ENCODE results near the gene BDKRB2.

Gene BDKRB2

DNA sequence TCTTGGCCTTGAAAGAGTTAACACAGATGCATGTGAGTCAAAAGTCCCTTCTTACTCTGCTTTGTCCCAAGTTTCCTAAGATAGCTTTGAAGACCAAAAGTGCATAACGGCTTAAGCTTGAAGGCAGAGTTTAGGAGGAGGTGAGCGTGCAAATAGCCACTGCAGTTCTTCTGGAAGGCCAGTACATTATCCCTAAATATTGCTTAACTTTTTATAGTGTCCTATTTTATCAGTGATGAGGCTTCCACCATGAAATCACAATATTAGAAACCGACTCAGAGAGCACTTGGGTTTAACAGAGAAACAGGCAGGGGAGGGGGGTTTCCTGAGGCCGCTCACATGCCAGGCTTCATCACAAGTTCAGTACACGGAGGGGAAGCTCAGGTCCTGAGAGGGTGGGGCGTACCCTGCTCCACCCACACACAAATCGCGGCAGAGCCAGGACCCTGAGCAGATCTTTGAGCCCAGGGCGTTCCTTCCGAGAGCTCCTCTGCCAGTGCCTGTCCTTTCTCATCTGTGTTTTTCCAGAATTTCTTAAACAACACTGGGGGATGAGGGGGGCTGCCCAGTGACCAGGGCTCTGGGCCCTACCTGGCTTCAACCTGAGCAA lies 26.8 kb upstream of the BDKRB2 start:
- no peak for DNase-seq

DNA sequence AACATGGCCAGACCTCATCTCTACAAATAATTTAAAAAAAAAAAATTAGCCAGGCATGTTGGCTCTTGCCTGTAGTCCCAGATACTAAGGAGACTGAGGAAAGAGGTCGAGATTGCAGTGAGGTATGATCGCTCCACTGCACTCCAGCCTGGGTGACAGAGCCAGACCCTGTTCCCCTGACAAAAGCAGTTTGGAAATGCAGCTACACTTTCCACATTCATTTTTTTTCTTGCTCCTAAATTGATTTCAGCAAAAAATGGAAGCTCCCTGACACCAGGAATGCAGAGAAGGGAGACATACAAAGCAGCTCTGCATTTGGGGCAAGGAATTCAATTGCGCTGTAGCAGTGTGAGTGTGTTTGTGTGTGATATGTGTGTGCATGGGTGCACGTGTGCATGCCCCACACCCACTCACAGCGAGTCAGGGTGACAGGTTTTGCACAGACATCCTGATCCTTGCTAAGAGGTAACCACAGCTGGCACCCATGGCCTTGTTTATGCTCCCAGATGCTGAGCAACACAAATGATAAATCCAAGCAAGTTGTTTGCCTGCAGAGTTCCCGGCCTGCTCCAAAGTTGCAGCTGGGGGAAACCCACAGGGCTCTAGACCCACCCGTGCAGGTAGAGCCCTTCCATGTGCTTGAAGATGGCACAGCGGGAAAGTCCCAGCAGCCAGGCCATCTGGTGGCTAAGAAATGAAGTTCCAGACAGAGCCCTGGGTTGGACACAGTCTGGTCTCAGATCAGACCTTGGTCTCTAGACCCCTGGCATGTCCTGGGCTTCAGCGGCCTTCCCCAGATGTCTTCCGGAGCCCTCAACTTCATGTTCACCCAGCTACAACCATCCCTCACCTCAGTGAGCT lies 25.9 kb upstream of the BDKRB2 start:
- no peak for DNase-seq

DNA sequence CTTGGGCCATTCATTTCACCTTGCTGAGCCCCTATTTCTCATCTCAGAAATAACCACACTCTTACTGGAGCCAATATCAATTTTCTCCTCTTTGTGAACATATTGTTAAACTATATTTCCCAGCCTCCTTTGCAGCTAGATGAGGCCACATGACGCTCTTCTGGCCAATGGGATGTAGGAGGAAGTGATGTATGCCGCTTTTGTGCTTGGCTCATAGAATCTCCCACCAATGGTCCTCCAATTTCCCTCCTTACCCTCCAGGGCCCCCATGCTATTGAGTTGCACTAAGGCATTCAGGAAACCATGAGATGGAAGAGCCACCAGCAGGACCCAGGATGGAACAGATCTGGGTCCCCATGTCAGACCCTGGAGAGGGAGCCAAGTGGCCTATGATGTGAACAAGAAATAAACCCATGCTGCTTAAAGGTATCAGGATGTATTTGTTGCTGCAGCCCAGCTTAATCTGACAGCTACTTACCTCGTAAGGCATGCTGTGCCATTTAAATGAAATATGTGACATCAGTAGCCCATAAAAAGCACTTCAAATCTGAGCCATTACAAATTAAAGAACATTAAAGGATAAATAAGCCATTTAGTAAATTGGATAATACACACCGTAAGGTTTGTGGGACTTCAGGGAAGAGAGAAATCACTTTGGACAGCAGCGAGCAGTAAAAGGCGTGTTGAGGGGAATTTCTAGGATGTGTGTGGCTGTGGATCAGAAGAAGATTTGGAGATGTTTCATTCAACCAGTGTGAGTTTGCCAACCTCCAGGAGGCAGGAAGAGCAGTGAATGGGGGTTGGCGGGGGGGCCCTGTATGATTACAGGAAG lies 24.4 kb upstream of the BDKRB2 start:
- no peak for DNase-seq

DNA sequence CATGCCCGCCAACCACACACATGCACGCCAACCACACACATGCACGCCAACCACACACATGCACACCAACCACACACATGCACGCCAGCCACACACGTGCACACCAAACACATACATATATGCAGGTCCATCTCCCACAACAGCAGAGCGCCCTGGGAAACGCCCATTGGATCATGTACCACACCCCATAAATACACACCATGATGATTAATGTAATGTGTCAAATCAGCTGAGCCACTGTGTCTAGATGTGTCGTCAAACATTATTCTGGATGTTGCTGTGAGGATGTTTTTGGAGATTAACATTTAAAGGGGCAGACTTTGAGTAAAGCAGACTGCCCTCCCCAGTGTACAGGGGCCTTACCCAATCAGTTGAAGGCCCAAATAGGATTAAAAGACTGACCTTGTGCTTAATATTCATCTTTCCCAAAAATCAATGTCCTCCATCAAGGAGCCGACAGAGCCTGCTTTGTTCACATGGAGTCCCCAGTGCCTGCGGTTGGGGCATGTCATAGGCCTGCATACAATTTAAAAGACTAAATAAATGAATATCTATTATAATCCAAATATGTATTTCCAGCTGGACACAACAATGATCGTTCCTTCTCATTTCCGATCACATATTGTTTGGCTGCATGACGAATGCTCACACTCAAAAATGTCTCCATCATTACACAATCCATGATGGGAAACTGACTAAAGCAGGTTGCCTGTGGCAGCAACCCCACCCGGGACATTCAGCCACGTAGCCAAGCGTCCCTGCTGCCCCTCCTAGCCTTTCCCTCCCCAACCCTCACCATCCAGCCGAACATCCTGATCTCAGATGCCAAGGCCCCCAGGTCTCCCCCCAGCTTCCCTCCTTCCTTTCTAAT lies 23.2 kb upstream of the BDKRB2 start:
- no peak for DNase-seq

DNA sequence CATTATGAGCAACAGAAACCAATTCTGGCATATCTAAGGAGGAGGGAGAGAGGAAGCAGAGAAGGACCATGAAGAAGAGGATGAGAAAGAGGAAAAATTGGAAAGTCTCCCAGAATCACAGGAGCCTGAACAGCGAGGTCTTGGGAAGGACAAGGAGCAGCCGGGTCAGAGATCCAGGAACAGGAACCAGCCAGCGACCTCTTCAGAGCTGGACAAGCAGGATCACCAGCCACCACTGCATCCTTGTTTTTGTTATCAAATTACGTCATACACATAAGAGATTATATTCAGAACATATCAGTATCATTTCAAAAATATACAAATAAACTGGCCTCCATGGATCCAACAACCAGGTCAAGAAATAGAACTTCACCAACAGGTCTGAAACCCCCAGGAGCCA lies 22.1 kb upstream of the BDKRB2 start:
- no peak for DNase-seq

DNA sequence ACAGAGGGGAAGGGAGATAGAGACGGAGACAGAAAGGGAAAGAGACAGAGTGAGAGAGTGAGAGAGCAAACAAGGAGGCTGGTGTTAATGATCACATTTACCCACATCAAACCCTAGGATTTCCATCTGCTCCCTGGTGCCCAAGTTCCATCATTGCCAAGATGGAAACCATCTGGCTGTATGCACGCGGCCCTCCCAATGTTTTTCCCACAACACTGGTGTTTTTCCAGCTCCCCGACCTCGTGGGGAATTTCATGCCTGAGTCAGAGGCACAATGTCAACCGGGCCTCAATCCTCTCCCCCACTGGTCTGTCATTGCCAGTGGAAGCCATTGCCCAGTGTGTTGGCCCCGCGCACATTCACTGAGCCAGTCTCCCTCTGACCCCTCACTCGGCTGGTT lies 19.9 kb upstream of the BDKRB2 start:
- DNase-seq: no peak

DNA sequence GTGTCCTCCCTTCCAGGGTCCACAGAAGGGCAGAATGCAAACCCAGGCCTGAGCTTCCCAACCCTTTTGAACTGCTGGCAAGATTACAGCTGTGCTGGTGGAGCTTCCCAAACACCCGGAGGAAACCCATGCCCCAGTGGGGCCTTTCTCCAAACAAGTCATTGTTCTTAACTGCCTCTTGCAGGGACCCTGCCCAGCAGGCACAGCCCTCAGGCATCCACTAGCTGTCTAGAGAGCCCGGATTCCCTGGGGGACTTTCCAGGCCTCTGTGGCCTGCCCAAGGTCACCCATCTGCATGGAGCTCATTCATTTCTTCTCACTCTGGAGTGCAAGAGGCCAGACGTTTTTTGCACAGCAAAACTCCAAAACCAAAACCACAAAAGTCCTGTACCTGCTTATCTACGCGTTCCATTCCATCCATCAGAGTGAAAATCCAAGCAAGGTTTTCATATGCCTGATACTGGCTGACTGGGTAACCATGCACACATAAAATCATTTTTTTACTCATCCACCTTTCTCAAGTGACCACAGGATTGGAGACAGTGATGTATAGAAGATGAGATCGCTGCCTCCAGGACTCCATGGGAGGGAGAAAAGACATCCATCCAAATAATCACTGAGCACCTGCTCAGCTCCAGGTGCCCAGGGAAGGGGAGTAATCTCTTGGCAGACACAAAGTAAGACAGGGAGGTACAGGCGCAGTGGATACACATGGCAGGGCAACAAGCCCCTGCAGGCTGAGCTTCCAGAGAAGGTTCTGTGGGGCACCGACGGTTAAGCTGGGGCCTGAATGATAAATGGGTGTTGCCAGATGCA lies 17.2 kb upstream of the BDKRB2 start:
- DNase-seq: no peak

DNA sequence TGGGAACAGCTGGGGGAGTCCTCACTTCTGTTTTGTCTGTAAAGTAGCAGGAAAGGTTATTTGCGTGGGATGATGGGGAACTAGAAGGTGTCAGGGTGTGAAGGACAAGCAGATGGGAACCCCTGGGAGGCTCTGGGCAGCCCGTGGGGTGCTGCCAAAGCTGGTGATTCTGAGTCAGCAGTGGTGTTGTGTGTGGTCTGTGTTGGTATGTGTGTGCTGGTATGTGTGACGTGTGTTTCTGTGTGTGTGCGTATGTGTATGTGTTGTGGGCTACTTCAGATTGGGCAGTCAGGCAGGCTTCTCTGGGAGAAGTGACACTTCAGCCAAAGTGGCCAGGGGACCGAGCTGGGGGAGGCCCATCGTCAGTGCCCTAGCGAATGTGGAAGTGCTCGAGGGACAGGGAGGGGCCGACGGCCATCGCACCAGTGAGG lies 15.3 kb upstream of the BDKRB2 start:
- DNase-seq: no peak

DNA sequence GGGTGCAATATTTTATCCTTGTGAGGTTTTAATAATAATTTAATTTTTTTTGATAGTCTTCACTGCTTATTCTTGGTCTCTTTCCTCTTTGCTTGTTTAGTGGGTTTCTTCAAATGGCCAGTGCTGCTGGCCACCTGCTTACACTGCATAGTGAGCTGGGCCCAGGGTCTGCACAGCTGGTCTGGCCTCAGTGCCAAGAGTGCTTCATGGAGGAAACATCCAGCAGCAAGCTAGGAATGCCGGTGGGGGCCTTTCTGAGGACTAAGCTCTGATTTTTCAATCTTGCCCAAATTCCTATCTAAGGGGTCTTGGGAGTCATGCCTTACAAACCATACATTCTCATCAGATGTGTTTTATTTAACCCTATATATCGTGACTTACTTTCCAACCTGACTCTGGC lies 13.3 kb upstream of the BDKRB2 start:
- DNase-seq: no peak

DNA sequence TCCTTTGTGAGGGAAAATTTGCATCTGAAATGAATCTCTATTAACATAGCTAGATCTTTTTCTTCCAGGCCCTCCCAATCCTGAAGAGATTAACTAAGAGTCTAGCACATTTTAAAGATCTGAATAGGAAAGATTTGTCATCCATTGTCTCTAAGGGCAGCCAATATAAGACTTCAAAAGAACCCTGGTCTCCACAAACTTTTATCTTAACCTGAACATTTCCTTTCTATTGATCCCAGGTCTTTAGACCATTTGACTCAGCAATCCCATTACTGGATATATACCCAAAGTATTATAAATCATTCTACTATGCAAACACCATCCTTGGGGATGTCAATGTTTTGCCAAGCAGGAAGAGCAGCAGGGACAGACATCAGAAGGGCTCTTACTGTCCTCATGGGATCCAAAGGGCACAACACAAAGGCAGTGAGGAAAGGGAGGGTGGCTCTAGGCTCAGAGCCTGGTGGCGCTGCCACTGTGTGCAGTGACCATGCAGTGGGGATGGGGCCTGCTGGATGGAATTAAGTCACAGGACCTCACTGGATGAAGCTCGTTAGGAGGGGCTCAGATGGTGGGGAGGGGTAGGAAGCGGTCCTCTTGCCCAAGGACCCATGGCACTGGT lies 12.7 kb upstream of the BDKRB2 start:
- DNase-seq: no peak

DNA sequence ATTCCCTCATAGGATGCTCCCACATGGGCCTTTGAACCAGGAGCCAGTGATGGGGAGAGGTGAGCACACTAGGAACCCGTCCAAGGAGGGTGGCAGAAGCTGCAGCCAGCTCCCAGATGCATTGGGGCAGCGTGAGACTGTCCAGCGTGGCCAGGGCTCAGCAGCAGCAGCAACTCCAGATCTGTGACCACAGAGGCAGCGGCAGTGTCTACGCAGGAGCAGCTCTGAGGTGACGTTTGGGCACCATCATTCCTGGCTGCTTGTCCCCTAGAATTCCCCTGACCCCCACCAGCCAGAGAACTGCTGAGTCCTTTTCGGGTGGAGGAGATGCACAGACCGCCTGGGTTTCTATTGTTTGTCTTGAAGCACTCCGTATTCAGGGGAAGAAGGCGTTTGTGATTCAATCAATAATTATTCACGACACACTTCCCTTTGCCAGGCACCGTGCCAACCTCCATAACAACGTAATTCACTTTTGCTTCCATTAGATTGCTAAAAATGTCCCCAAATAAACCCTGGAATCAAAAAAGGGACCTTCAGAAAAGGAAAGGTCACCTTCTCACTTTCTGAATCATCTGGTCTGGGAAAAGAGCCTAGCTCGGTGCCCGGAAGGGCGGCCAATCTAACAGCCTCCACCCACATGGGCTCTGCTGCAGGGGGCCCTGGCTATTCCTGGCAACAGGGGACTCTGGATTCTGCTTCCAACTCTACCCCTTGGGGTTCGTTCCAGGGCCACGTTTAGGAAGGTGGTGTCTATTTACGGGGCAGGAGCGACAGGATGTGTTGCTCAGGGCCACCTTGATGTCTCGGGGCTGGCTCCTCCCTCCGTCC lies 11.4 kb upstream of the BDKRB2 start:
- no peak for DNase-seq

DNA sequence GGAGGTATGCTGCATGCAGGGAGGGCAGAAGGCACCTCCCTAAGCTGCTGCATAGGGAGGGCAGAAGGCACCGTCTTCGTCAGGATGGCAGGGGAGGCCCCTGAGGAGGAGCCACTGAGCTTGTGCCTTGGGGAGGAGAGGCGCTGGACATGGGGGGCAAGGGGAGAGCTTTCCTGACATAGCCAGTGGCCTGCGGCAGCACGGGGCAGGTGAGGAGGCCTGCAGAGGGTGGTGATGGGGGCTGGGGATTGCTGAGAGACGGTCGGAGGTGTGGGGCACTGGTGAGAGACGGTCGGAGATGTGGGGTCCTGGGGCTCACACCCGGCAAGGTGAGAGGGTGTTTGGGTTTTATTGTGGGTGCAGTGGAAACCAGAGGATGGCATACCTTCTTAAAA lies 10.4 kb upstream of the BDKRB2 start:
- DNase-seq: no peak

DNA sequence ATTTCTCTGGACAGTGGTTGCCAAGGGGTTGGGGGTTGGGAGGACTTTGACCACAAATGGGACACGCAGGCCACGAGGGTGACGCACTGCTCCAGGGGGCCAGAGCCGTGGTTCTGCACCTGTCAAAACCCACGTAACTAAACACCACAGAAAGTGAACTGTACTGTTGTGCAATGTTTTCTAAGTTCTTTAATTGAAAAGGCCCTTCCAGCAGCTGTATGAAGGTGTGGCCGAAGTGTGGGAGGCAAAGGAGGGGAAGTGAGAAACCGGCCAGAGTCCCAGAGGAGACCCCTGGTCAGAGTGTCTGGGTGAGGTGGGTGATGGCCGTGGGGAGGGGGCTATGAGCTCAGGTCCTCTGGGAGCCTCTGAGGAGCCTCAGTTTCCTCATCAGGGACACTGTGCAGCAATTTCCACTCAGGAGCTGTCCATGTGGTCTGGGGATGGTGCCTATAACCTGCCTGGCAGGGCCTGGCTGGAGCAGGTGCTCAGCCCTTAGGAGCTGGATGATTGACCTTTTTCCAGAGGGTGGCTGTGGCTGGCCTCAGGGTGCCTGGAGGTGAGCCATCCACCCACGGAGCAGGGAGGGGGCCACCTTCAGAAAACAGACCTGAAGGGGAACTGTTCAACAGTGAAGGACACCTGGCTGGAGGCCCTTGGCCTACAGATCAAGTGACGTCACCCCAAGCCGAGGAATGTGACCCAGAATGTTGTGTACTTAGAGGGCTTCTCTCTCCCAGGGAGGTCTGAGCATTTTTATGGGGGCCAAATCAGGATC lies 9.8 kb upstream of the BDKRB2 start:
- no peak for DNase-seq

DNA sequence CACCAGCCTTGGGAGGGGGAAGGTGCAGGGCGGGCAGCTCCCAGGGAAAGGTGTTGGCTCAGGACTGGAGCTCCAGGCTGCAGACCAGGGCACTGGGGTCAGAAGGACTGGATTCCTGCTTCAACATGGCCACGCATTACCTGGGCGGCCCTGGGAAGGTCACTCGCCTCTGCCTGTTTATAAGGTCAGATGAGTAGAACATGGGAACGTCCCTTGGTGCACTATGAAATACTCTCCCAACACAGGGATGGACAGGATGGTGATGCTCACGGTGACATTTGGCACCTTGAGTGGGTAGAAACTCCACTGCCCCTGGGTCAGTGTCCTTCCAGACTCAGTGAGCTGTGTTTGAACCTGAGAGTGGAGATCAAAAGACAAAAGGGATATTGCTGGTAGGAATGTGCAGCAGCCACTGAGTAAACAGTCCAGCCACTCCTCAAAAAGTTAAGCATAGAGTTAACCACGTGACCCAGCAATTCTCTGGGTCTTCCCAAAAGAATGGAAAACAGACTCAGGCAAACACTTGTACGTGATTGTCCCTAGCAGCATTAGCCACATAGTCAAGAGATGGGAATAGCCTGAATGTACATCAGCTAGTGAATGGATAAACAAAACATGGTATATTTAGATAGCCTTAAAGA lies 9.1 kb upstream of the BDKRB2 start:
- DNase-seq: no peak

DNA sequence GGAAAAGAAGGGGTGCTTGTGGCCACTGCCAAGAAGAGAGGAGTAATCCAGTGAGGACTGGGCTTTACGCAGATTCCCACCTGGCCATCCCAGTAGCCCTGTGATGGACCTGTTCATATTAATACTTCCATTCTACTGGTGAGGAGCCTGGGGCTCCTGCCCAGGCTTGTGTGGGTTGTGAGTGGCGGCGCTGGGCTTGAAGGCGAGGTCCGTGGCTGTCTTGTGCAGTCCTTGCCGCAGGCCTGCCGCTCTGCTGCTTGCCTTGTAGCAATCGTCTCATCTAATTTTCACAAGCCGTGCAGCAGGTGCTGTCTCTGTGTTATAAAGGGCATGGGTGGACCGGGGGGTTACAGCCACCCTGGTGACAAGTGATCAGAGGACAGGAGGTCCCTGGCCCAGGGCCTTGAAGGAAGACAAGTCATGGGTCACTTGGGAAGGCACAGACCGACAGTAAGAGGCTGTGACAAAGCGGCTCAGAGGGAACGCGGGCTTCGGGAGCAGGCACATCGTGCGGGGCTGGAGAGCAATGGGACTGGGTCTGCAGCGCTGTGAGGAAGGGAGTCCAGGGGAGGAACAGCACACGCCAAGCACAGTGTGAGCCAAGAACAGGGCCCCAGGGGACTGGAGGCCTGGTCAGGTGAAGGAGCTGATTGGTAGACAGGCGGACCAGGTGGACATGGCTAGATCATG lies 7.3 kb upstream of the BDKRB2 start:
- no peak for DNase-seq

DNA sequence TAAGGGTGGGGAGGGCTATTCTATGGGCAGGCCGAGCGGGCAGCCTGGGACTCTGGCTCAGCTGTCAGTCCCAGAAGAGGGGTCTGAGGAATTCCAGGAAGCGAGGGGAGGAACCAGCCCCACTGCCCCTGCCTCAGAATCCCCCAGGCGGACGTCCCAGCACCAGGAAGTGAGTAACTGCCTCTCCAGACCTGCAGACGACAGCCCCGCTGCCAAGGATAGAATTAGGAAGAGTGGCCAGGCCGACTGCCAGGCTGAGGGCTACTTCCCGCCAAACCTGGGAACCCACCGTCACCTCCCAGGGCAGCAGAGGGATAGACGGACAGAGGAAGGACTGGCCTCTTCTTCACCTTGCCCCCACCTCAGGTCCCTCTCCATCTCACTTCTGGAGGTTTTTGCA lies 6.7 kb upstream of the BDKRB2 start:
- no peak for DNase-seq

DNA sequence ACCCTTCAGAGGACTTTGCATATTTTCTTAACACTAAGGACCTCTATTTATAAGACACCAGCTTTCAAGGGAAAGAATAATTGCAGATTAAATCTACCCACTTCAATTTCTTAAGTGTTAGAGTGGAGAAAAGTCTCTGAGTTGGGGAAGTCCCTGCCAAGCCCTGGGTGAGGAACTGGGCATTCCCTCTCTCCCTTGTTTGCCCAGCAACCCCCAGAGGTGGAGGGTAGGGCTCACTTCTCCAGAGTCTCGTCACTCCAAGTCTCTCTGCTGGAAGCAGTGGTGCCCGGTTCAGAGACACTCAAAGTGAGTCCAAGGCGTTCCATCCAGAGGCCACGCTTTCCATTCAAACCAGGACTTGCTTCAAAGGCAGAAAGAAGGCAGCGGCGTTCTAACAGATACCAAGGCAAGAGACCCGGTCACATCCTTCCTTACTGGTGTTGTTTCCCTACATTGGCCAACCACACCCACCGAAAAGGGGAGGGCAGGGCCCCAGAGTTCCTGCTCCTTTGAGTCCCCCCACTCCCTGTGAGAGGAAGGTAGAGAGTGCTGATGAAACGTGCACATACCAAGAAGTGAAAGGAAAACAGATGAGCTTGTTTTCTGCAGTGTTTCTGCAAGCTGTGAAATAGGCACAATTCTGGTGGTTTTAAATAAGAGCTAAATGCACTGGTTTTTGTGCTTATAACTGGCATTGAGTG lies 6.1 kb upstream of the BDKRB2 start:
- DNase-seq: no peak

DNA sequence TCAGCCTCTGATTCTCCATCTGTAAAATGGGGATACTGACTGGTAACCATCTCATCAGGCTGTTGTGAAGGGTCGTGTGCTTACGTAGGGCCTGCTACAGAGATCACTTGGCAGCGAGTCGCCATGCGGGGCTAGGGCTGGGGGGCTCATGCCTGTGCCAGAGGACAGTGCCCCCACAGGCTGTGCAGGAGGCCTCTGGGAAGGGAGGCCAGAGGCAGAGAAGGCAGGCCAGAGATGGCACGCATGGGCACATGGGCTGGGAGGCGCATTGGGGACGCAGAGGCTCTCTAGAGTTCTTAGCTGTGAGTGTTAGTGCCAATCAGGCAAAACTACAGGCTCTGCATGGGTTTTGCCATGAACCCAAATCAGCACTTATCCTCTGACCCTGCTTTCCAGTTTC lies 3.5 kb upstream of the BDKRB2 start:
- DNase-seq: no peak

All from retina (tissue), 1 donor.